Measurements from ENCODE around the gene LAIR1. TPM values are rescaled to one million over a fixed set of nuclear protein-coding genes. Genes with fewer than 3 reads are reported as not detected.
A peak's percentile ranks its signal among the peaks of the same experiment; 100 is the strongest.
"Not testable (repeated sequence)": the region's sequence is repeated elsewhere in the genome, so short reads cannot be mapped to it uniquely, and the experiment has no call there.

Gene LAIR1
- polyA plus RNA-seq, 1 donor from 2014 or later: 59.1 TPM

DNA sequence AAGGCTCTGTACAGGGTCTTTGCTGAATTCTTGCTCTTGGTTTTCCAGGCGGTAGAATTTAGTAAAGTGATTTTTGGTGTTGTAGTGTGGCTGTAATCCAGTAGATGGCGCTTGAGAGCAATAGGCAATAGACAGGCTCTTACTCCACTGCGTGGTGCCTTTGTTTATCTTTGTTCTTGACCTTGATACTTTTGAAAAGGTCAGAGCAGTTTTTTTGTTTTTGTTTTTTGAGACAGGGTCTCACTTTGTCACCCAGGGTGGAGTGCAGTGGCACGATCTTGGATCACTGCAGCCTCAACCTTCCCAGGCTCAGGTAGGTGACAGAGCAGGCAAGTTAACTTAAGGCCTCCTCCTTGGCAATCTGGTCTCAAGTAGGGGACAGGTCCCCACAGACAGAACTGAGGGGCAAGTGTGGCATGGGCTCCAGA is 39.5 kb downstream of the LAIR1 start:
- H3K4me1 Mint-ChIP-seq: peaks cover 19 to 27% (median 24%) of the 10 kb centered on the region in 3 donors
- no peaks in the 10 kb centered on the region for H3K36me3 Mint-ChIP-seq
- peak overlapping the region in 1 of 4 donors; percentile 68 for H3K4me3 Mint-ChIP-seq
- no peaks in the 10 kb centered on the region for H3K9me3 Mint-ChIP-seq
- peaks cover 8% of the 10 kb centered on the region for H3K27me3 Mint-ChIP-seq
- peak overlapping the region in 1 of 3 donors; percentile 23 for H3K27ac Mint-ChIP-seq

- no peaks in the 10 kb centered on the region for H3K9me3 Mint-ChIP-seq
- H3K27me3 Mint-ChIP-seq: peaks cover 8% of the 10 kb centered on the region
- no peaks in the 10 kb centered on the region for H3K36me3 Mint-ChIP-seq
- H3K4me1 Mint-ChIP-seq: peaks cover 21 to 27% (median 25%) of the 10 kb centered on the region in 3 donors
- no peak overlapping the region for H3K27ac Mint-ChIP-seq
- no peak overlapping the region for H3K4me3 Mint-ChIP-seq
Observed at GRCh38 chr19:54324071-54324470, 40.7 kb downstream of the LAIR1 start.

DNA sequence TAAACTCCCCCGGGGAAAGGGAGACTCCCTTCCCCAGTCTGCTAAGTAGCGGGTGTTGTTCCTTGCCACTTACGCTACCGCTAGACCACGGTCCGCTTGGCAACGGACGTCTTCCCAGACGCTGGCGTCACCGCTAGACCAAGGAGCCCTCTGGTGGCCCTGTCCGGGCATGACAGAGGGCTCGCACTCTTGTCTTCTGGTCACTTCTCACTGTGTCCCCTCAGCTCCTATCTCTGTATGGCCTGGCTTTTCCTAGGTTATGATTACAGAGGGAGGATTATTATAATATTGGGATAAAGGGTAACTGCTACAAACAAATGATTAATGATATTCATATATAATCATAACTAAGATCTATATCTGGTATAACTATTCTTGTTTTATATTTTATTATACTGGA is 41.8 kb downstream of the LAIR1 start:
- H3K4me1 Mint-ChIP-seq: peaks cover 19 to 24% (median 23%) of the 10 kb centered on the region in 3 donors
- not testable (repeated sequence) for H3K4me3 Mint-ChIP-seq, H3K27me3 Mint-ChIP-seq, H3K9me3 Mint-ChIP-seq, H3K27ac Mint-ChIP-seq, H3K36me3 Mint-ChIP-seq

- H3K36me3 Mint-ChIP-seq, H3K4me3 Mint-ChIP-seq, H3K27me3 Mint-ChIP-seq, H3K9me3 Mint-ChIP-seq, H3K27ac Mint-ChIP-seq: not testable (repeated sequence)
- peaks cover 15 to 20% (median 19%) of the 10 kb centered on the region in 3 donors for H3K4me1 Mint-ChIP-seq
Observed at GRCh38 chr19:54322295-54322694, 42.4 kb downstream of the LAIR1 start.

DNA sequence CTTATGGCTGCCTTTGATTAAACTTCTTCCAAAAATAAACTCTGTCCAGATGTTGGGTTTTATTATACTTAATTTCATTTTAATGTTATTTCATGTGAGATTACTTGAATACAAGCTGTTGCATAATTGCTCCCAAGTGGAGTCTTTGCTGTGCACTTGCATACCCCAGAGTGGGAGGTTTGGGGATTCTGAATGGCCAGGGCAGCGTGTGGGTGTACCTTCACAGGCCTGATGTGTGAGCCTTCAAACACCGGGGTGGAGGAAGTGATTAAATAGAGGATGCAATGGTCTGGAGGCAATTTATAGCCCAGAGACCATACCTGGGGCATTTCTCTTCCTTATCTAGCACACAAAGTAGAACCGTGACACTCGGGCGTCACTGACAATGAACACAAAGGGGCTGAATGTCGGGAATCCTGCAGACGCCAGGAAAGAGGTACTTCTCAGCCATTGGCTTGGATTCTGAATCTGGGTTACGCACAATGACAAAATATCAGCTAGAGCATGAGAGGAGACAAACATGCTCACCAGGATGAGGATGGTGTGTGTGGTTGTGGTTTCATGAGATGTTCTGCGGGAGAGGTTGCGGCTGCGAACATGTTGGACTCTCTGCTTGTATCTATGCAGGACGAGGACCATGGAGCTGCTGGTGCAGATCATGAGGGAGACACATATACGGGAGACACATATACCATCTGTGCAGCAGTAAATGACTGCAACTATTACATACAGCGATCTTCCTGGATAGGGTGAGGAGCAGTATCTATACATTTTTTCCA is 44.6 kb downstream of the LAIR1 start:
- H3K27me3 Mint-ChIP-seq: peaks cover 7% of the 10 kb centered on the region
- peaks cover 5 to 8% (median 5%) of the 10 kb centered on the region in 3 donors for H3K4me1 Mint-ChIP-seq
- no peaks in the 10 kb centered on the region for H3K36me3 Mint-ChIP-seq
- H3K4me3 Mint-ChIP-seq: no peak overlapping the region
- no peaks in the 10 kb centered on the region for H3K9me3 Mint-ChIP-seq
- H3K27ac Mint-ChIP-seq: peak overlapping the region in 1 of 3 donors; percentile 17

GRCh38 chr19:54319049-54319448 is 45.7 kb downstream of the LAIR1 start:
- Mint-ChIP-seq H3K36me3 (no peaks in the 10 kb centered on the region), H3K27me3 (peaks cover 3% of the 10 kb centered on the region), H3K4me3 (peak overlapping the region in 3 of 4 donors; percentile 0 to 54 (median 29)), H3K4me1 (peaks cover 2 to 6% (median 4%) of the 10 kb centered on the region in 3 donors), H3K9me3 (no peaks in the 10 kb centered on the region), H3K27ac (peak overlapping the region in 2 of 3 donors; percentile 2 to 91)

DNA sequence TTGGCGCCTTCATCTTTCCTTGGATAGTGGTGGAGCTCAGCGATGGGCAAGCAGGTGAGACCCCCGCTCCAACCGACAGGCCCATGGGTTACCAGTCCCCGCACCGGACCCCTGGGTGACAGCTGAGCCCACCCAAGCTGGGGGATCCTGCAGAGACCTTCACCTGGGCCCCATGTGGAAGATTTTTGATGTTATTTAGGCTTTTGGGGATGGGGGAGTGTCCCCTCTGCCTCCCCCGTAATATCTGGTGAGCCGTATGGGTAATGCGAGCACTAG is 46.8 kb downstream of the LAIR1 start:
- Mint-ChIP-seq H3K4me3 (no peak overlapping the region), H3K4me1 (peaks cover 2 to 6% (median 5%) of the 10 kb centered on the region in 3 donors), H3K9me3 (no peaks in the 10 kb centered on the region), H3K36me3 (no peaks in the 10 kb centered on the region), H3K27me3 (peaks cover 6% of the 10 kb centered on the region), H3K27ac (peak overlapping the region in 1 of 3 donors; percentile 92)

- Mint-ChIP-seq H3K9me3 (no peaks in the 10 kb centered on the region), H3K27me3 (peaks cover 11% of the 10 kb centered on the region), H3K4me1 (peaks cover 6 to 10% (median 6%) of the 10 kb centered on the region in 3 donors), H3K4me3 (peak overlapping the region in 1 of 4 donors; percentile 1), H3K27ac (peak overlapping the region in 2 of 3 donors; percentile 34 to 92), H3K36me3 (no peaks in the 10 kb centered on the region)
Observed at GRCh38 chr19:54317108-54317964, 47.4 kb downstream of the LAIR1 start.

GRCh38 chr19:54316746-54317107 is 48.0 kb downstream of the LAIR1 start:
- Mint-ChIP-seq H3K4me3 (no peak overlapping the region), H3K9me3 (no peaks in the 10 kb centered on the region), H3K4me1 (peaks cover 6 to 12% (median 7%) of the 10 kb centered on the region in 3 donors), H3K27me3 (peaks cover 15% of the 10 kb centered on the region), H3K27ac (no peak overlapping the region), H3K36me3 (no peaks in the 10 kb centered on the region)

- Mint-ChIP-seq H3K27ac (no peak overlapping the region), H3K4me3 (no peak overlapping the region), H3K36me3 (no peaks in the 10 kb centered on the region), H3K9me3 (no peaks in the 10 kb centered on the region), H3K27me3 (peaks cover 15% of the 10 kb centered on the region), H3K4me1 (peaks cover 6 to 12% (median 7%) of the 10 kb centered on the region in 3 donors)
Observed at GRCh38 chr19:54315956-54316355, 48.8 kb downstream of the LAIR1 start.

- Mint-ChIP-seq H3K36me3 (no peaks in the 10 kb centered on the region), H3K27me3 (peaks cover 19% of the 10 kb centered on the region), H3K4me3 (peak within 1 kb of the TSS in 1 of 4 donors; percentile 56), H3K9me3 (no peaks in the 10 kb centered on the region), H3K4me1 (peaks cover 0 to 8% (median 5%) of the 10 kb centered on the region in 3 donors), H3K27ac (peak within 1 kb of the TSS in 1 of 3 donors; percentile 20)
Observed at GRCh38 chr19:54312436-54313377, 52.0 kb downstream of the LAIR1 start, which contains the start of gene LILRA5. Gene LILRA5 (minus strand): TSS chr19:54313166. CDS start chr19:54313019, 147 bp downstream.

- peaks cover 22% of the 10 kb centered on the region for H3K27me3 Mint-ChIP-seq
Observed at GRCh38 chr19:54312011-54312410, 52.7 kb downstream of the LAIR1 start.

DNA sequence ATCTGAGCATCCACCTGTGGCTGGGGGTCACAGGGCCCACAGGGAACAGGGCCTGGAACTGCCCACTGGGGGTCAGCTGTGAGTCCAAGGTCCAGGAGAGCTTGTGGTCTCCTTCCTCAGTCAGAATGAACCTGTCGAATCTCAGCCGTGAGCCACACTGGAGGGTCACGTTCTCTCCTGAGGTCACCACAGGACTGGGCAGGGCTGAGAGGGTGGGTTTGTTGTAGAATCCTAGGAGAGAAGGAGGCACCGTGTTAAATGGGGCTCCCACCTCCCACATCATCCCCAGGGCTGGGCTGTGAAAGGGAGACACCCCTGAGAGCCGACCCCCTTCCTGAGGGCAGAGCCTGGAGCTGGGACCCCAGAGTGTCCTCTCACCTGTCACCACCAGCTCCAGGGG is 53.2 kb downstream of the LAIR1 start:
- H3K27ac Mint-ChIP-seq: no peak overlapping the region
- peaks cover 2% of the 10 kb centered on the region for H3K36me3 Mint-ChIP-seq
- H3K27me3 Mint-ChIP-seq: peaks cover 25% of the 10 kb centered on the region
- H3K9me3 Mint-ChIP-seq: no peaks in the 10 kb centered on the region
- H3K4me1 Mint-ChIP-seq: peaks cover 0 to 8% (median 5%) of the 10 kb centered on the region in 3 donors
- no peak overlapping the region for H3K4me3 Mint-ChIP-seq

More at GRCh38 chr19:54312011-54312410, 52.7 kb downstream of the LAIR1 start:
- Mint-ChIP-seq H3K4me1 (peaks cover 0 to 8% (median 5%) of the 10 kb centered on the region in 3 donors), H3K9me3 (no peaks in the 10 kb centered on the region), H3K4me3 (no peak overlapping the region), H3K36me3 (peaks cover 2% of the 10 kb centered on the region), H3K27ac (no peak overlapping the region)

DNA sequence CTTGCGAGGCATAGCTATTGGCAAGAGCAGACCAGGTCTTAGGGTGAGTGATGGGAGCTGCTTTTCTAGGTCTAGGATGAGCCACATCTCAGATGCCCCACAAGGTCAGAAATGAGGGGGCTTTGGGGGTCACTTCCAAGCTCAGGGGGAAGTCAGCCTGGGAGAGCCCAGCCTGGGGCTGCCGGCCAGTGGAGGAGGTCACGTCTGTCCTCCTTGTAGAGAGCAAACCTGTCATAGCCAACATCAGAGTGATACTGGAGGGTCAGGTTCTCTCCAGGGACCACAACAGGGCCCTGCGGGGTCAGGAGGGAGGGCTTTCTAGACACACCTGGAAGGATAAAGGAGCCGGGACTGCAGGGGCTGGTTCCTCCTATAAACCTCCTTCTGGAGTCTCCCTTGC is 54.2 kb downstream of the LAIR1 start:
- H3K9me3 Mint-ChIP-seq: no peaks in the 10 kb centered on the region
- peaks cover 27% of the 10 kb centered on the region for H3K27me3 Mint-ChIP-seq
- no peak overlapping the region for H3K4me3 Mint-ChIP-seq
- peaks cover 2% of the 10 kb centered on the region for H3K36me3 Mint-ChIP-seq
- no peak overlapping the region for H3K27ac Mint-ChIP-seq
- H3K4me1 Mint-ChIP-seq: peaks cover 0 to 8% (median 5%) of the 10 kb centered on the region in 3 donors
